K562 (cell line): ENCODE results near the gene CD74. TPM values are rescaled to one million over a fixed set of nuclear protein-coding genes. Genes with fewer than 3 reads are reported as not detected.

Source experiments
- ATAC-seq: fragments of 200-7000 bp; cut with Tn5 transposase; 3 replicates; pipeline ENCODE4 v1.9.1; 2020; ENCODE audit warnings: moderate library complexity
- BruUV-seq: library from RNA; stranded (reverse); fragments of 400-500 nt; replicated peaks from 2 replicates; lab custom pipeline; 2021; lab: Mats Ljungman, UMichigan
- CTCF ChIA-PET: fragments of 300-600 bp; formaldehyde crosslinking; extraction: SDS; loops from one replicate; lab custom pipeline; 2021; ENCODE audit warnings: low intra/inter-chr PET ratio; lab: Yijun Ruan, JAX
- POLR2A ChIA-PET: fragments of 300-600, 350-650 bp; sonication (Branson Sonifier 250); formaldehyde crosslinking; extraction: SDS; loops from one replicate; lab custom pipeline; 2021; ENCODE audit warnings: antibody characterized with exemption, inconsistent platforms; lab: Yijun Ruan, JAX
- DNase-seq, 4 experiments: peaks; one replicate each; pipeline versions ENCODE4 v3.0.0 to v3.0.0-alpha.2; 2011 to 2018; ENCODE audit warnings: low spot score in 3 of 4, mixed read lengths in 3 of 4; ENCODE audit errors: extremely low read depth in 1 of 4
- FAIRE-seq: peaks from 2 replicates; lab custom pipeline; 2011; peaks lifted over from hg19 to GRCh38; lab: Jason Lieb, UNC
- H2AFZ ChIP-seq: 2 replicates; pipeline ENCODE4 v1.6.0; 2011; ENCODE audit warnings: low read depth, low read length, control low read depth, inconsistent platforms
- H3K27ac ChIP-seq: fragments of 200-600 bp; 3 replicates; pipeline ENCODE4 v1.8.0; 2011; ENCODE audit warnings: low read depth, mild to moderate bottlenecking, control low read depth, inconsistent platforms, low read length, moderate library complexity, mixed read lengths; ENCODE audit errors: extremely low read depth
- H3K27me3 ChIP-seq, 2 experiments: fragments of 300-600 bp in 1 of 2; 2 replicates in 1 of 2; 3 replicates in 1 of 2; pipeline versions ENCODE4 v1.6.0 to v1.8.0; 2011; ENCODE audit warnings: inconsistent platforms in 2 of 2, low read length in 2 of 2, mild to moderate bottlenecking in 1 of 2, mixed read lengths in 1 of 2, moderate library complexity in 1 of 2; ENCODE audit not compliant: control insufficient read depth in 2 of 2, insufficient read depth in 2 of 2
- H3K36me3 ChIP-seq: fragments of 300-600 bp; 3 replicates; pipeline ENCODE4 v1.8.0; 2011; ENCODE audit warnings: mild to moderate bottlenecking, low read length, inconsistent platforms; ENCODE audit not compliant: control insufficient read depth, insufficient read depth
- H3K4me1 ChIP-seq, 2 experiments: fragments of 200-600 bp in 1 of 2; replicated peaks in 1 of 2; 2 replicates in 1 of 2; 3 replicates in 1 of 2; pipeline versions ENCODE4 v1.5.1 to v1.8.0; 2011; ENCODE audit warnings: inconsistent platforms in 2 of 2, low read length in 2 of 2, mild to moderate bottlenecking in 1 of 2, mixed read lengths in 1 of 2, moderate library complexity in 1 of 2; ENCODE audit not compliant: control insufficient read depth in 2 of 2, insufficient read depth in 2 of 2
- H3K4me2 ChIP-seq: 2 replicates; pipeline ENCODE4 v1.6.1; 2011; ENCODE audit warnings: low read length, control low read depth, inconsistent platforms, mixed read lengths; ENCODE audit not compliant: insufficient read depth
- H3K4me3 ChIP-seq: fragments of 200-600 bp; sonication (generic), shearing (Covaris generic); 2 replicates; pipeline ENCODE4 v1.5.1; 2016; ENCODE audit warnings: control low read depth, inconsistent platforms
- H3K79me2 ChIP-seq: fragments of 200-600 bp; 3 replicates; pipeline ENCODE4 v1.8.0; 2011; ENCODE audit warnings: low read length, inconsistent platforms; ENCODE audit not compliant: control insufficient read depth, insufficient read depth
- H3K9ac ChIP-seq, 2 experiments: 2 replicates each; pipeline versions ENCODE4 v1.6.0 to v1.6.1; 2011; ENCODE audit warnings: low read depth in 2 of 2, low read length in 2 of 2, control low read depth in 1 of 2, inconsistent platforms in 1 of 2, mild to moderate bottlenecking in 1 of 2, mixed read lengths in 1 of 2; ENCODE audit not compliant: insufficient read depth in 1 of 2
- H3K9me1 ChIP-seq: one replicate; pipeline ENCODE4 v1.6.0; 2011; ENCODE audit warnings: inconsistent platforms, mild to moderate bottlenecking, low read length, moderate library complexity; ENCODE audit not compliant: control insufficient read depth, insufficient read depth
- H3K9me3 ChIP-seq: replicated peaks from 2 replicates; pipeline ENCODE4 v1.5.1; 2011; ENCODE audit warnings: low read depth, low read length, inconsistent platforms; ENCODE audit not compliant: control insufficient read depth, insufficient read depth
- H4K20me1 ChIP-seq: replicated peaks from 2 replicates; pipeline ENCODE4 v1.6.1; 2011; ENCODE audit warnings: low read length, inconsistent platforms, mixed read lengths; ENCODE audit not compliant: control insufficient read depth, insufficient read depth
- ATF7 ChIP-seq: fragments of 450-650 bp; IDR thresholded peaks from 2 replicates; pipeline ENCODE4 v1.7.1; 2014; ENCODE audit warnings: mild to moderate bottlenecking, moderate library complexity
- CREB1 ChIP-seq, 2 experiments: sonication (generic) in 1 of 2; formaldehyde crosslinking in 1 of 2; IDR thresholded peaks; 2 replicates each; pipeline versions ENCODE4 v1.6.1 to v1.8.0; 2012 to 2022; ENCODE audit warnings: inconsistent platforms in 1 of 2, mild to moderate bottlenecking in 1 of 2, missing genetic modification reagents in 1 of 2, moderate library complexity in 1 of 2
- FOS ChIP-seq: IDR thresholded peaks from 3 replicates; pipeline ENCODE4 v1.6.1; 2011; ENCODE audit not compliant: insufficient read length; ENCODE audit errors: extremely low read depth
- HCFC1 ChIP-seq: IDR thresholded peaks from 2 replicates; pipeline ENCODE4 v1.6.1; 2012; ENCODE audit warnings: low read depth, low read length, improper control_type of control experiment
- IRF2 ChIP-seq: sonication (generic); formaldehyde crosslinking; IDR thresholded peaks from 2 replicates; pipeline ENCODE4 v1.8.1; 2022; ENCODE audit warnings: mild to moderate bottlenecking, missing genetic modification reagents
- KLF16 ChIP-seq: IDR thresholded peaks from 2 replicates; pipeline ENCODE4 v1.6.1; 2016; ENCODE audit warnings: antibody characterized with exemption
- MEF2A ChIP-seq: IDR thresholded peaks from 2 replicates; pipeline ENCODE4 v1.6.1; 2011; ENCODE audit warnings: low read depth, mild to moderate bottlenecking, low read length, moderate library complexity; ENCODE audit not compliant: control insufficient read depth
- NFE2L1 ChIP-seq: fragments of 450-650 bp; IDR thresholded peaks from 2 replicates; pipeline ENCODE4 v1.6.1; 2016; ENCODE audit warnings: missing genetic modification characterization, low read depth, mild to moderate bottlenecking, missing compliant biosample characterization, moderate library complexity, borderline replicate concordance
- NFIC ChIP-seq: fragments of 450-650 bp; IDR thresholded peaks from 2 replicates; pipeline ENCODE4 v1.6.1; 2017; ENCODE audit warnings: mild to moderate bottlenecking, inconsistent platforms
- RAD21 ChIP-seq, 2 experiments: fragments of 250-450 bp in 1 of 2; fragments of 450-650 bp in 1 of 2; sonication (Bioruptor Pico) in 1 of 2; formaldehyde crosslinking in 1 of 2; IDR thresholded peaks in 1 of 2; conservative IDR thresholded peaks in 1 of 2; 2 replicates each; pipeline versions ENCODE4 v1.4.0 to v1.8.0; 2020 to 2022; ENCODE audit warnings: mild to moderate bottlenecking in 2 of 2, moderate library complexity in 1 of 2
- ZNF143 ChIP-seq: sonication (generic); formaldehyde crosslinking; IDR thresholded peaks from 2 replicates; pipeline ENCODE4 v1.9.0; 2022; ENCODE audit warnings: mild to moderate bottlenecking, missing genetic modification reagents
- WGBS: fragments of 100-300 bp; shearing (Covaris generic); methylation state at CpG from one replicate; pipeline ENCODE4 v1.1.6; 2016; ENCODE audit warnings: low coverage, mixed read lengths; ENCODE audit not compliant: insufficient coverage; ENCODE audit errors: missing lambda C conversion rate; 5-methylcytosine and 5-hydroxymethylcytosine counted together
- in situ Hi-C: fragments of 300-500 bp; cut with MboI; formaldehyde crosslinking; loops from 4 replicates; pipeline ENCODE4 v1.15.0; 2018; ENCODE audit warnings: inconsistent platforms, mixed read lengths
- intact Hi-C: fragments of 100-400 bp; cut with micrococcal nuclease; formaldehyde crosslinking; loops from 2 replicates; pipeline ENCODE4 v1.14.2; 2022
- polyA plus RNA-seq, 8 experiments: library from polyadenylated mRNA; depleted of rRNA in 4 of 8; stranded (reverse) in 5 of 8; unstranded in 3 of 8; fragments of >200 nt; fragmentation: Nextera tagmentation in 2 of 8; fragmentation: Illumina TruSeq in 1 of 8; extraction: Ambion mirVana in 2 of 8; extraction: Trizol in 1 of 8; gene quantifications; 2 replicates each; pipeline versions ENCODE4 v1.2.1 to v1.2.3, GENCODE V29; 2011 to 2014; ENCODE audit warnings: inconsistent platforms in 1 of 8, missing spikeins in 1 of 8
- total RNA-seq, 7 experiments: library from RNA; depleted of rRNA in 6 of 7; stranded (reverse); fragments of >200 nt in 6 of 7; fragmentation: Illumina TruSeq in 2 of 7; extraction: Trizol in 2 of 7; gene quantifications; 2 replicates each; pipeline versions ENCODE4 v1.2.1 to v1.2.3, GENCODE V29; 2011 to 2021; ENCODE audit warnings: low replicate concordance in 1 of 7
- TF ChIP-seq, protein P1 (sequence below): fragments of 250-450 bp; sonication (Bioruptor Pico); IDR thresholded peaks from 2 replicates; pipeline ENCODE4 v1.8.0; 2022; ENCODE audit warnings: inconsistent platforms, mild to moderate bottlenecking, moderate library complexity, borderline replicate concordance

CD74 gene
- total and polyA plus RNA-seq, 9 of the 15 experiments (the other 6 are each of a cell fraction or from before 2014, with no cell fraction given): 0.07 to 4.8 (median 0.32) TPM

- Histone ChIP-seq H3K27me3 (no peaks in the 10 kb centered on the region), H3K9me3 (no peaks in the 10 kb centered on the region), H4K20me1 (peaks cover 4% of the 10 kb centered on the region), H2AFZ (no peak overlapping the region), H3K36me3 (peaks cover 44% of the 10 kb centered on the region; the same call in 2 of the 3 replicates), H3K9ac (no peak overlapping the region), H3K9me1 (peaks cover 8% of the 10 kb centered on the region), H3K4me3 (no peak overlapping the region), H3K79me2 (no peaks in the 10 kb centered on the region), H3K27ac (no peak overlapping the region), H3K4me1 (peaks cover 10 to 11% of the 10 kb centered on the region in 2 experiments; a peak in 3 of 5 replicates), H3K4me2 (no peak overlapping the region)
- intact Hi-C loops: no loop called here
- POLR2A ChIA-PET: no interaction called here
- CTCF ChIA-PET: no interaction called here
- DNase-seq: no peak
- no peak for ATAC-seq
- no peak for TF ChIP-seq RAD21 (CRISPR knock-in tag; conservative IDR thresholded peaks at IDR 0.05 in 1 of 2, IDR thresholded peaks at IDR 0.05 in 1 of 2)
- 0 out of 2 replicates have a peak, but pooled peaks have one; percentile 9 for TF ChIP-seq NFIC
- in situ Hi-C loops: no loop called here
- no peak for FAIRE-seq
- 92% methylated on average over 11 of the region's 12 CpGs for WGBS
- BruUV-seq: no TSS peak
Measured at GRCh38 chr5:150402901-150403342, 9.8 kb downstream of the CD74 start.

DNA sequence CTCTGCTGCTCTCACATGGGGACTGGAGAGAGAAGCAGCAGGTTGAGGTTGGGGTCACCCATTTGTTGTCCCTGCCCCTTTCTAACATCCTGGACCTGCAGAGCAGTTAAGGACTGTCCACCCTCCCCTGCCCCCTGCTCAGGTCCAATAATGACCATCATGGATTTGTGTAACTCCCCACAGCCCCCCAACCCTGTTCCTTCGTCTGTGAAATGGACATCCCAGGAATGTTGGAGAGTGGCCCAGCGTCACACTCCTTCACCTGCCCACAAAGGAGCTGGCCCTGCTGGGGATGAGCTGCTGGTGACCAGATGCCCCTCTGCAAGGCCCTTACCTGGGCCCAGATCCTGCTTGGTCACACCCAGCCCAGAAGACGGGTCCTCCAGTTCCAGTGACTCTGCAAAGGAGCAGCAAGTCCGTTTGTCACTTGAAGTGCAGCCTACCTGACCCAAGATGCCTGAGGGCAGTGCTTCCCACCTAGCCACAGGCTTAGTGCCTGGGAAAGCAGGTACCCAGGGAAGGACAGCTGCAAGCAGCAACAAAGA, 10.4 kb downstream of the CD74 start:
- peak overlapping the region in 1 of 2 experiments; percentile 41; a peak in 1 of 4 replicates for H3K9ac ChIP-seq
- H3K9me3 ChIP-seq: no peaks in the 10 kb centered on the region
- ATAC-seq: no peak
- in situ Hi-C loops (no loop called here), intact Hi-C loops (no loop called here)
- peaks cover 50% of the 10 kb centered on the region; the same call in 2 of the 3 replicates for H3K36me3 ChIP-seq
- no peak overlapping the region for H3K4me2 ChIP-seq
- no peak for FAIRE-seq
- ChIA-PET POLR2A (no interaction called here), CTCF (no interaction called here)
- DNase-seq: no peak
- no peak overlapping the region for H2AFZ ChIP-seq
- no peak overlapping the region for H3K4me3 ChIP-seq
- H4K20me1 ChIP-seq: peaks cover 4% of the 10 kb centered on the region
- TF ChIP-seq, protein P1, sequence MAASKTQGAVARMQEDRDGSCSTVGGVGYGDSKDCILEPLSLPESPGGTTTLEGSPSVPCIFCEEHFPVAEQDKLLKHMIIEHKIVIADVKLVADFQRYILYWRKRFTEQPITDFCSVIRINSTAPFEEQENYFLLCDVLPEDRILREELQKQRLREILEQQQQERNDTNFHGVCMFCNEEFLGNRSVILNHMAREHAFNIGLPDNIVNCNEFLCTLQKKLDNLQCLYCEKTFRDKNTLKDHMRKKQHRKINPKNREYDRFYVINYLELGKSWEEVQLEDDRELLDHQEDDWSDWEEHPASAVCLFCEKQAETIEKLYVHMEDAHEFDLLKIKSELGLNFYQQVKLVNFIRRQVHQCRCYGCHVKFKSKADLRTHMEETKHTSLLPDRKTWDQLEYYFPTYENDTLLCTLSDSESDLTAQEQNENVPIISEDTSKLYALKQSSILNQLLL (CRISPR knock-in tag): no peak
- TF ChIP-seq MEF2A (no peak), NFE2L1 (no peak), IRF2 (CRISPR knock-in tag) (no peak), HCFC1 (no peak), FOS (no peak), CREB1 (IDR thresholded peaks at IDR 0.05) (no peak), CREB1 (CRISPR knock-in tag; IDR thresholded peaks at IDR 0.05) (no peak), KLF16 (no peak), ATF7 (no peak), ZNF143 (CRISPR knock-in tag) (no peak)
- H3K27me3 ChIP-seq: no peaks in the 10 kb centered on the region
- no TSS peak for BruUV-seq
- H3K9me1 ChIP-seq: peaks cover 8% of the 10 kb centered on the region
- H3K79me2 ChIP-seq: no peaks in the 10 kb centered on the region
- peaks cover 10 to 11% of the 10 kb centered on the region in 2 experiments; a peak in 3 of 5 replicates for H3K4me1 ChIP-seq
- H3K27ac ChIP-seq: no peak overlapping the region
- 63% methylated on average over 4 of the region's 4 CpGs for WGBS
